ENCODE measurements around the gene CD7. TPM values are rescaled to one million over a fixed set of nuclear protein-coding genes. Genes with fewer than 3 reads are reported as not detected.

The CD7 gene
- total and polyA plus RNA-seq, 9 of the 15 experiments (the other 6 are each of a cell fraction or from before 2014, with no cell fraction given): 0.21 to 0.35 TPM; not detected in 7

DNA sequence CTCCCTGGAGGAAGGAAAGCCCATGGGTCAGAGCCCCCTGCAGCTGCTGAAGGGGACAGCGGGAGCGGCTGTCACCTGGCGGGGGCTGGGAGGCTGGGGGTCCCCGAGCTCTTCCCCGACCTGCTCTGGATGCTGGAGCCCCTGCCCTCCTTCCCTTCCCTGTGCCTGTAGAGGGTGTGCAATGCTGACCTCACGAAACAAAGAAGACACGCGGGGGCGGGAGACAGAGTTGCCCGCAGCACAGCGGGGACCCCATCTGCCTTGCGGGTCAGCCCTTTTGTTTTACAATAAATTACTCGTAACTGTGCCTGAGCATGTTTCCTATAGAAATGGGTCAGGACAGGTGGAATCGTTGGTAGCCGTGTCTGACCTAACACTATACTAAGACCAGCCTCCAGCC is 9.9 kb upstream of the CD7 start:
- peak overlapping the region in 1 of 2 experiments; percentile 72; a peak in 2 of 4 replicates for H3K9ac ChIP-seq (ENCODE audit: insufficient read depth in 1 of 2, low read depth in 2 of 2, low read length in 2 of 2)
- in situ Hi-C loops (cut with MboI): no loop called here
- no peak for DNase-seq (ENCODE audit: extremely low read depth in 1 of 4, low spot score in 3 of 4)
- intact Hi-C loops (cut with micrococcal nuclease): no loop called here
- H3K79me2 ChIP-seq (ENCODE audit: control insufficient read depth, insufficient read depth, low read length): peaks cover under 1% of the 10 kb centered on the region; the same call in 1 of the 3 replicates
- no peak for FAIRE-seq
- no peaks in the 10 kb centered on the region for H3K27me3 ChIP-seq (ENCODE audit: control insufficient read depth in 2 of 2, insufficient read depth in 2 of 2, low read length in 2 of 2)
- H2AFZ ChIP-seq (ENCODE audit: low read depth, low read length): peak overlapping the region; percentile 44; the same call in 1 of the 2 replicates
- H3K9me1 ChIP-seq (ENCODE audit: control insufficient read depth, insufficient read depth, low read length): no peaks in the 10 kb centered on the region
- WGBS (ENCODE audit: insufficient coverage, low coverage, missing lambda C conversion rate): 26% methylated on average over 12 of the region's 15 CpGs
- peaks cover 42 to 97% of the 10 kb centered on the region in 2 experiments for H3K4me1 ChIP-seq (replicated peaks in 1 of 2; ENCODE audit: control insufficient read depth in 2 of 2, insufficient read depth in 2 of 2, low read length in 2 of 2)
- no peaks in the 10 kb centered on the region for H3K9me3 ChIP-seq (replicated peaks; ENCODE audit: control insufficient read depth, insufficient read depth, low read depth, low read length)
- no TSS peak for BruUV-seq (replicated peaks)
- no peak for ATAC-seq
- CTCF ChIA-PET (ENCODE audit: low intra/inter-chr PET ratio): no interaction called here
- H3K4me3 ChIP-seq: no peak overlapping the region
- H3K36me3 ChIP-seq (ENCODE audit: control insufficient read depth, insufficient read depth, low read length): no peaks in the 10 kb centered on the region
- no peak overlapping the region for H3K27ac ChIP-seq (ENCODE audit: extremely low read depth, low read depth, low read length)
- no peaks in the 10 kb centered on the region for H4K20me1 ChIP-seq (replicated peaks; ENCODE audit: control insufficient read depth, insufficient read depth, low read length)
- POLR2A ChIA-PET: interaction anchor here (0.6 kb wide), 1 partner anchor 12 kb away, joined by 3 read pairs; no protein-coding TSS in a partner anchor
- H3K4me2 ChIP-seq (ENCODE audit: insufficient read depth, low read length): no peak overlapping the region
- TF ChIP-seq ZNF184 (CRISPR knock-in tag; IDR thresholded peaks at IDR 0.05): no peak
- TF ChIP-seq E2F3 (CRISPR knock-in tag; IDR thresholded peaks at IDR 0.05): no peak
- no peak for TF ChIP-seq PCBP2 (IDR thresholded peaks at IDR 0.05; ENCODE audit: low read depth, low read length, poor library complexity, severe bottlenecking)
- TF ChIP-seq MBD2 (IDR thresholded peaks at IDR 0.05; ENCODE audit: borderline replicate concordance, low read depth): no peak
- TF ChIP-seq, protein P1, sequence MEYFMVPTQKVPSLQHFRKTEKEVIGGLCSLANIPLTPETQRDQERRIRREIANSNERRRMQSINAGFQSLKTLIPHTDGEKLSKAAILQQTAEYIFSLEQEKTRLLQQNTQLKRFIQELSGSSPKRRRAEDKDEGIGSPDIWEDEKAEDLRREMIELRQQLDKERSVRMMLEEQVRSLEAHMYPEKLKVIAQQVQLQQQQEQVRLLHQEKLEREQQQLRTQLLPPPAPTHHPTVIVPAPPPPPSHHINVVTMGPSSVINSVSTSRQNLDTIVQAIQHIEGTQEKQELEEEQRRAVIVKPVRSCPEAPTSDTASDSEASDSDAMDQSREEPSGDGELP (CRISPR knock-in tag; IDR thresholded peaks at IDR 0.05; ENCODE audit: borderline replicate concordance): 0 out of 2 replicates have a peak, but pooled peaks have one; percentile 16
- TF ChIP-seq EGR1 (conservative IDR thresholded peaks at IDR 0.05): peak; percentile 76
- no peak for TF ChIP-seq STAG1 (CRISPR knock-in tag; IDR thresholded peaks at IDR 0.05; ENCODE audit: borderline replicate concordance)
- no peak for TF ChIP-seq EHMT2 (IDR thresholded peaks at IDR 0.05)
- TF ChIP-seq, protein P2, sequence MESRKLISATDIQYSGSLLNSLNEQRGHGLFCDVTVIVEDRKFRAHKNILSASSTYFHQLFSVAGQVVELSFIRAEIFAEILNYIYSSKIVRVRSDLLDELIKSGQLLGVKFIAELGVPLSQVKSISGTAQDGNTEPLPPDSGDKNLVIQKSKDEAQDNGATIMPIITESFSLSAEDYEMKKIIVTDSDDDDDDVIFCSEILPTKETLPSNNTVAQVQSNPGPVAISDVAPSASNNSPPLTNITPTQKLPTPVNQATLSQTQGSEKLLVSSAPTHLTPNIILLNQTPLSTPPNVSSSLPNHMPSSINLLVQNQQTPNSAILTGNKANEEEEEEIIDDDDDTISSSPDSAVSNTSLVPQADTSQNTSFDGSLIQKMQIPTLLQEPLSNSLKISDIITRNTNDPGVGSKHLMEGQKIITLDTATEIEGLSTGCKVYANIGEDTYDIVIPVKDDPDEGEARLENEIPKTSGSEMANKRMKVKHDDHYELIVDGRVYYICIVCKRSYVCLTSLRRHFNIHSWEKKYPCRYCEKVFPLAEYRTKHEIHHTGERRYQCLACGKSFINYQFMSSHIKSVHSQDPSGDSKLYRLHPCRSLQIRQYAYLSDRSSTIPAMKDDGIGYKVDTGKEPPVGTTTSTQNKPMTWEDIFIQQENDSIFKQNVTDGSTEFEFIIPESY (CRISPR knock-in tag; IDR thresholded peaks at IDR 0.05): peak; percentile 89
- TF ChIP-seq, protein P3, sequence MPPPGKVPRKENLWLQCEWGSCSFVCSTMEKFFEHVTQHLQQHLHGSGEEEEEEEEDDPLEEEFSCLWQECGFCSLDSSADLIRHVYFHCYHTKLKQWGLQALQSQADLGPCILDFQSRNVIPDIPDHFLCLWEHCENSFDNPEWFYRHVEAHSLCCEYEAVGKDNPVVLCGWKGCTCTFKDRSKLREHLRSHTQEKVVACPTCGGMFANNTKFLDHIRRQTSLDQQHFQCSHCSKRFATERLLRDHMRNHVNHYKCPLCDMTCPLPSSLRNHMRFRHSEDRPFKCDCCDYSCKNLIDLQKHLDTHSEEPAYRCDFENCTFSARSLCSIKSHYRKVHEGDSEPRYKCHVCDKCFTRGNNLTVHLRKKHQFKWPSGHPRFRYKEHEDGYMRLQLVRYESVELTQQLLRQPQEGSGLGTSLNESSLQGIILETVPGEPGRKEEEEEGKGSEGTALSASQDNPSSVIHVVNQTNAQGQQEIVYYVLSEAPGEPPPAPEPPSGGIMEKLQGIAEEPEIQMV (tag; conservative IDR thresholded peaks at IDR 0.05; ENCODE audit: low read depth): no peak
- TF ChIP-seq ZBTB7A (IDR thresholded peaks at IDR 0.05; ENCODE audit: borderline replicate concordance, control insufficient read depth, low read depth, low read length): peak; percentile 50; the same call in 1 of the 2 replicates
- TF ChIP-seq, protein P4, sequence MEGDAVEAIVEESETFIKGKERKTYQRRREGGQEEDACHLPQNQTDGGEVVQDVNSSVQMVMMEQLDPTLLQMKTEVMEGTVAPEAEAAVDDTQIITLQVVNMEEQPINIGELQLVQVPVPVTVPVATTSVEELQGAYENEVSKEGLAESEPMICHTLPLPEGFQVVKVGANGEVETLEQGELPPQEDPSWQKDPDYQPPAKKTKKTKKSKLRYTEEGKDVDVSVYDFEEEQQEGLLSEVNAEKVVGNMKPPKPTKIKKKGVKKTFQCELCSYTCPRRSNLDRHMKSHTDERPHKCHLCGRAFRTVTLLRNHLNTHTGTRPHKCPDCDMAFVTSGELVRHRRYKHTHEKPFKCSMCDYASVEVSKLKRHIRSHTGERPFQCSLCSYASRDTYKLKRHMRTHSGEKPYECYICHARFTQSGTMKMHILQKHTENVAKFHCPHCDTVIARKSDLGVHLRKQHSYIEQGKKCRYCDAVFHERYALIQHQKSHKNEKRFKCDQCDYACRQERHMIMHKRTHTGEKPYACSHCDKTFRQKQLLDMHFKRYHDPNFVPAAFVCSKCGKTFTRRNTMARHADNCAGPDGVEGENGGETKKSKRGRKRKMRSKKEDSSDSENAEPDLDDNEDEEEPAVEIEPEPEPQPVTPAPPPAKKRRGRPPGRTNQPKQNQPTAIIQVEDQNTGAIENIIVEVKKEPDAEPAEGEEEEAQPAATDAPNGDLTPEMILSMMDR (IDR thresholded peaks at IDR 0.05 in 2 of 3, conservative IDR thresholded peaks at IDR 0.05 in 1 of 3; ENCODE audit: insufficient read depth in 2 of 3, low read depth in 1 of 3, low read length in 3 of 3): 0 out of 6 replicates have a peak, but pooled peaks of 1 of the 3 experiments have one; percentile 3
- TF ChIP-seq, protein P5, sequence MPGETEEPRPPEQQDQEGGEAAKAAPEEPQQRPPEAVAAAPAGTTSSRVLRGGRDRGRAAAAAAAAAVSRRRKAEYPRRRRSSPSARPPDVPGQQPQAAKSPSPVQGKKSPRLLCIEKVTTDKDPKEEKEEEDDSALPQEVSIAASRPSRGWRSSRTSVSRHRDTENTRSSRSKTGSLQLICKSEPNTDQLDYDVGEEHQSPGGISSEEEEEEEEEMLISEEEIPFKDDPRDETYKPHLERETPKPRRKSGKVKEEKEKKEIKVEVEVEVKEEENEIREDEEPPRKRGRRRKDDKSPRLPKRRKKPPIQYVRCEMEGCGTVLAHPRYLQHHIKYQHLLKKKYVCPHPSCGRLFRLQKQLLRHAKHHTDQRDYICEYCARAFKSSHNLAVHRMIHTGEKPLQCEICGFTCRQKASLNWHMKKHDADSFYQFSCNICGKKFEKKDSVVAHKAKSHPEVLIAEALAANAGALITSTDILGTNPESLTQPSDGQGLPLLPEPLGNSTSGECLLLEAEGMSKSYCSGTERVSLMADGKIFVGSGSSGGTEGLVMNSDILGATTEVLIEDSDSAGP (CRISPR knock-in tag; IDR thresholded peaks at IDR 0.05): no peak
- TF ChIP-seq TFAM (CRISPR knock-in tag; conservative IDR thresholded peaks at IDR 0.05): no peak

Measured in K562 (cell line).